HEK293 (cell line): ENCODE measurements around the gene TESK2.

ENCODE experiments used
- CTCF ChIP-seq: fragments of 450-650 bp; formaldehyde crosslinking; IDR thresholded peaks from 2 replicates; pipeline ENCODE4 v1.5.1; 2016; ENCODE audit warnings: missing biosample characterization, missing genetic modification characterization
- HOXD13 ChIP-seq: sonication (generic); formaldehyde crosslinking; IDR thresholded peaks from 2 replicates; pipeline ENCODE4 v1.8.0; 2022; ENCODE audit warnings: missing genetic modification reagents, borderline replicate concordance
- MYNN ChIP-seq: fragments of 450-650 bp; formaldehyde crosslinking; IDR thresholded peaks from 2 replicates; pipeline ENCODE4 v1.5.1; 2016; ENCODE audit warnings: missing biosample characterization, missing genetic modification characterization, borderline replicate concordance
- SP7 ChIP-seq: fragments of 450-650 bp; formaldehyde crosslinking; IDR thresholded peaks from 2 replicates; pipeline ENCODE4 v1.5.1; 2016; ENCODE audit warnings: missing biosample characterization, missing genetic modification characterization
- TCF7L2 ChIP-seq: IDR thresholded peaks from 2 replicates; pipeline ENCODE4 v1.6.1; 2011; ENCODE audit warnings: low read depth, mild to moderate bottlenecking, inconsistent platforms, low read length, moderate library complexity, borderline replicate concordance
- ZBTB17 ChIP-seq: fragments of 450-650 bp; formaldehyde crosslinking; IDR thresholded peaks from 2 replicates; pipeline ENCODE4 v1.5.1; 2016; ENCODE audit warnings: missing biosample characterization, missing genetic modification characterization
- ZFP69B ChIP-seq: fragments of 450-650 bp; formaldehyde crosslinking; IDR thresholded peaks from 2 replicates; pipeline ENCODE4 v1.5.1; 2016; ENCODE audit warnings: missing biosample characterization, missing genetic modification characterization
- ZNF138 ChIP-seq: fragments of 450-650 bp; formaldehyde crosslinking; IDR thresholded peaks from 2 replicates; pipeline ENCODE4 v1.5.1; 2016; ENCODE audit warnings: missing biosample characterization, missing genetic modification characterization, borderline replicate concordance
- ZNF324 ChIP-seq: fragments of 450-650 bp; formaldehyde crosslinking; IDR thresholded peaks from 2 replicates; pipeline ENCODE4 v1.5.1; 2016; ENCODE audit warnings: missing biosample characterization, missing genetic modification characterization
- ZNF514 ChIP-seq: fragments of 450-650 bp; formaldehyde crosslinking; IDR thresholded peaks from 2 replicates; pipeline ENCODE4 v1.5.1; 2016; ENCODE audit warnings: missing biosample characterization, missing genetic modification characterization
- ZNF621 ChIP-seq: fragments of 450-650 bp; formaldehyde crosslinking; IDR thresholded peaks from 2 replicates; pipeline ENCODE4 v1.5.1; 2017; ENCODE audit warnings: missing biosample characterization, missing genetic modification characterization
- ZNF777 ChIP-seq: fragments of 450-650 bp; formaldehyde crosslinking; IDR thresholded peaks from 2 replicates; pipeline ENCODE4 v1.5.1; 2017; ENCODE audit warnings: missing biosample characterization, missing genetic modification characterization, borderline replicate concordance
- ZNF830 ChIP-seq: fragments of 450-650 bp; IDR thresholded peaks from 2 replicates; pipeline ENCODE4 v1.5.0; 2018; ENCODE audit warnings: missing biosample characterization, missing genetic modification characterization, low read depth, mild to moderate bottlenecking, moderate library complexity
- TF ChIP-seq, protein P1 (sequence below): fragments of 450-650 bp; formaldehyde crosslinking; IDR thresholded peaks from 2 replicates; pipeline ENCODE4 v1.5.1; 2016; ENCODE audit warnings: missing biosample characterization, missing genetic modification characterization

GRCh38 chr1:45355683-45356082, 135.3 kb downstream of the TESK2 start:
- no peak for TF ChIP-seq CTCF (tag by site-specific recombination)
- no peak for TF ChIP-seq ZFP69B (tag by site-specific recombination)
- TF ChIP-seq TCF7L2: no peak
- no peak for TF ChIP-seq ZBTB17 (tag by site-specific recombination)
- TF ChIP-seq ZNF777 (tag by site-specific recombination): no peak
- TF ChIP-seq, protein P1, sequence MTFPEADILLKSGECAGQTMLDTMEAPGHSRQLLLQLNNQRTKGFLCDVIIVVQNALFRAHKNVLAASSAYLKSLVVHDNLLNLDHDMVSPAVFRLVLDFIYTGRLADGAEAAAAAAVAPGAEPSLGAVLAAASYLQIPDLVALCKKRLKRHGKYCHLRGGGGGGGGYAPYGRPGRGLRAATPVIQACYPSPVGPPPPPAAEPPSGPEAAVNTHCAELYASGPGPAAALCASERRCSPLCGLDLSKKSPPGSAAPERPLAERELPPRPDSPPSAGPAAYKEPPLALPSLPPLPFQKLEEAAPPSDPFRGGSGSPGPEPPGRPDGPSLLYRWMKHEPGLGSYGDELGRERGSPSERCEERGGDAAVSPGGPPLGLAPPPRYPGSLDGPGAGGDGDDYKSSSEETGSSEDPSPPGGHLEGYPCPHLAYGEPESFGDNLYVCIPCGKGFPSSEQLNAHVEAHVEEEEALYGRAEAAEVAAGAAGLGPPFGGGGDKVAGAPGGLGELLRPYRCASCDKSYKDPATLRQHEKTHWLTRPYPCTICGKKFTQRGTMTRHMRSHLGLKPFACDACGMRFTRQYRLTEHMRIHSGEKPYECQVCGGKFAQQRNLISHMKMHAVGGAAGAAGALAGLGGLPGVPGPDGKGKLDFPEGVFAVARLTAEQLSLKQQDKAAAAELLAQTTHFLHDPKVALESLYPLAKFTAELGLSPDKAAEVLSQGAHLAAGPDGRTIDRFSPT (tag by site-specific recombination): no peak
- no peak for TF ChIP-seq ZNF324
- no peak for TF ChIP-seq SP7 (tag by site-specific recombination)
- no peak for TF ChIP-seq ZNF830 (tag by site-specific recombination)
- no peak for TF ChIP-seq HOXD13
- TF ChIP-seq ZNF621 (tag by site-specific recombination): no peak
- no peak for TF ChIP-seq MYNN (tag by site-specific recombination)
- TF ChIP-seq ZNF138 (tag by site-specific recombination): no peak
- no peak for TF ChIP-seq ZNF514 (tag by site-specific recombination)
